GM19452 (cell line): ENCODE measurements around the gene CCDC38.

Experiments
- ATAC-seq: cut with Tn5 transposase; IDR thresholded peaks from one replicate; pipeline ENCODE4 v1.9.1; 2021; ENCODE audit not compliant: unreplicated experiment

Gene CCDC38

GRCh38 chr12:95963096-95963495, 20.7 kb upstream of the CCDC38 start:
- ATAC-seq = no peak

DNA sequence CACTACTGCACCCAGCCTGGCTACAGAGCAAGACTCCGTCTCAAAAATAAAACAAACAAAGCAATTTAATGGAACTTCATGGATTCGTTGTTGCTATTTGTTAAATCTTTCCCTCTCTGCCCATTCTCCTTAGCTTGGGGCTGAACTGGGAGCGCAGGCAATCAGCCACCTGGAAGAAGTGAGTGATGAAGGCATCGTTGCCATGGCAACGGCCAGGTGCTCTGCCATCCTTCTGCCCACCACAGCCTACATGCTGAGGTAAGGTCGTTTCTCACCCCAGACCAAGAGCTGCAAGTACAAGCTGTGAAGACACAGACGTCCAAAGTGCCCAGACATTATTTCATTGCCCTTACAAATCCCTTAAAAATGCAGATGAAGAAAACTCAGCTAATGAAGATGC, 19.8 kb upstream of the CCDC38 start:
- no peak for ATAC-seq

GRCh38 chr12:95960241-95960640, 17.8 kb upstream of the CCDC38 start:
- ATAC-seq = no peak

DNA sequence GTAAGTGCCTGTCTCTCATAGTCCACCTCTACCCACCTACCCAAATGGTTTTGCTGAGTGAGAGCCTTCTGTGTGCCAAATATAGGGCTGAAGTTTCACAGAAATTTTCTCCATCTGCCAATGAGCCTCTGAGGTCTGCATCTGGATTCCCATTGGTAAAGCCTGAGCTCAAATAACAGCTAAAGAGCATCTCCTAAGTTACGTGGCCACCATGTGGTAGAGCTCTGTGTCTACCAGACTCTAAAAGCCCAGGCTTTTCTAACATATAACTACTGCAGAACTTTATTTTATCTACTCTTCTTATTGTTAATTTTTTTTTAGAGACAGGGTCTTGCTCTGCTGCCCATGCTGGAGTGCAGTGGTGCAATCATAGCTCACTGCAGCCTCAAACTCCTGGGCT, 16.7 kb upstream of the CCDC38 start:
- ATAC-seq = no peak

GRCh38 chr12:95956557-95957145, 14.2 kb upstream of the CCDC38 start:
- ATAC-seq = no peak

- no peak for ATAC-seq
These were observed 13.2 kb upstream of the CCDC38 start for GRCh38 chr12:95955549-95956159.

DNA sequence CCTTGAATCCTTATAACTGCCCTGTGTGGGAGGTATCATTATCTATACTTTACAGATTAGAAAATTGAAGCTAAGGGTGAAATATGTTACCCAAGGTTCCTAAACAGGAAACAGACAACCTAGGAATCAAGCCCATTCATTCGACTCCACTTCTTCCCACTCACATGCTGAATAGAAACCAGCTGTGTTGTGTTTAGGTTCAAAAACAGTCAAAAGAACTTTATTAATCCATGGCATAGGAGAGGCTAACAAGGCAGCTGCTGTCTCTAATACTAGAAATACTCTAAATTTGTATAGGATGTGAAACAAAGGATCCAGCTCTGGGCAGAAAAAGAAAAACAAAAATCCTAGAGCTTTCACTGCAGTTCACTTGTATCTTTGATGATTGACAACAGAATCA, 10.6 kb upstream of the CCDC38 start:
- no peak for ATAC-seq

DNA sequence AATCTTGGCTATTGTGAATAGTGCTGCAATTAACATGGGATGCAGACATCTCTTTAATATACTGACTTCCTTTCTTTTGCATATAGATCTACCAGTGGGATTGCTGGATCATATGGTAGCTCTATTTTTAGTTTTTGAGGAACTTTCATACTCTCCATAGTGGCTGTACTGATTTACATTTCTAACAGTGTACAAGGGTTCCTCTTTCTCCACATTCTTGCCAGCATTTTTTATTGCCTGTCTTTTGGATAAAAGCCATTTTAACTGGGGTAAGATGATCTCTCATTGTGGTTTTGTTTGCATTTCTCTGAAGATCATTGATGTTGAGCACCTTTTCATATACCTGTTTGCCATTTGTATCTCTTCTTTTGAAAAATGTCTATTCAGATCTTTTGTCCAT, 9.1 kb upstream of the CCDC38 start:
- no peak for ATAC-seq

- no peak for ATAC-seq
These were observed 7.2 kb upstream of the CCDC38 start for GRCh38 chr12:95949477-95950206.

DNA sequence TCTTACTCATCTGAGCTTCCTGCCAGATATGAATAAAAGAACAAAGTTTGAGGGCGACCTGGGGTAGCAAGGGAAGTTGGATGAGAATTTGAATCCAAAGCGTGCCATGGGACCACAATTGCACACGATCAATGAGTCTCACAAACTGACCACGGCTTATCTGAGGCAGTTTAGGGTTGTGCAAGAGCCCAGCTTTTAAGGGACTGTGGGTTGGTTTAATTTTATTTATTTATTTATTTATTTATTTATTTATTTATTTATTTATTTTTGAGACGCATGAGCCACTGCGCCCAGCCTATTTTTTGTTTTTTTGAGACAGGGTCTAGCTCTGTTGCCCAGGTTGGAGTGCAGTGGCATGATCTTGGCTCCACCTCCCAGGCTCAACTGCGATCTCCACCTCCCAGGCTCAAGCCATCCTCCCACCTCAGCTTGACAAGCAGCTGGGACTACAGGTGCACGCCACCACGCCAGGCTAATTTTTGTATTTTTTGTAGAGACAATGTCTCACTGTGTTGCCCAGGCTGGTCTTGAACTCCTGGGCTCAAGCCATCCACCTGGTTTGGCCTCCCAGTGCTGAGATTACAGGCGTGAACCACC, 1.8 kb upstream of the CCDC38 start:
- ATAC-seq = no peak

GRCh38 chr12:95943330-95943842, 972 bp upstream of the CCDC38 start, which contains the start of gene AMDHD1:
Gene AMDHD1, plus strand, starts transcription at chr12:95943331. Its CDS starts 68 bp downstream, at chr12:95943399.
- ATAC-seq = peak; percentile 62

DNA sequence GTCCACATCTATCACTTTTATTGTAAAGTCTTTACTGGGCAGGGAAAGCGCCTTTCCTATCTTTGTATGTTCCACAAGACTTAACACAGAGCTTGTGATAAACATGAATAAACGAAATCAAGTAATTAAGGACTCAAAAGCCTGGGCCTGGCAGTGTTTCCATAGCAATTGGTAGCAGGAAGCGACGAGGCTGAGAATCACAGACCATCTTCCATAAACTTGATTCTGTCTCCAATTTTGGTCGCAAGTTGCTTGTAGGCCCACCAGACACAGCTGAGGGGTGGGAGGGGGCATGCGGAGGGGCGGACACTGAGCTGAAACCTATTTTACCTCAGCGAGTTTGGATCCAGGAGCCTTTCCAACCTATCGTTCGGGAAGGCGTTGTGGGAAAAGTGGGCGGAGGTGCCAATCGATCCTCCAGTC, 302 bp downstream of the CCDC38 start:
- ATAC-seq = no peak

DNA sequence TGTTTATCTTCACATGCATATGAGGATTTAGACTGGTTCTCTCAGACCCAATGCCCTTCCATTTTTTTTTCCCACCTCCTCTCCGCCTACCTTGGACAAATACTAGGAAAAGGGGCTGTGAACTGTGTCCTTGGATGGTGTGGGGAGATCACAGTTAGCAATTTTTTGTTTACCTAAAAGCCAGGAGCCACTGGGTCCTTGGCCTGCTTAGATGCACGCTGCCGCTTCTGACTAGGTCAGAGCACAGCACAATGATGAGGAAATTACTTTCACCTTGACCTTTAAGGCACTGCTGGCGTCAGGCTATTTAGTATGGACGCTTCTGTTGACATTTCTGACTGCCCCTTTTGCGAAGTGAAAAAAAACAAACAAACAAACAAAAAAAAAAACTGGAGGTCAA, 1.9 kb downstream of the CCDC38 start:
- ATAC-seq = no peak

DNA sequence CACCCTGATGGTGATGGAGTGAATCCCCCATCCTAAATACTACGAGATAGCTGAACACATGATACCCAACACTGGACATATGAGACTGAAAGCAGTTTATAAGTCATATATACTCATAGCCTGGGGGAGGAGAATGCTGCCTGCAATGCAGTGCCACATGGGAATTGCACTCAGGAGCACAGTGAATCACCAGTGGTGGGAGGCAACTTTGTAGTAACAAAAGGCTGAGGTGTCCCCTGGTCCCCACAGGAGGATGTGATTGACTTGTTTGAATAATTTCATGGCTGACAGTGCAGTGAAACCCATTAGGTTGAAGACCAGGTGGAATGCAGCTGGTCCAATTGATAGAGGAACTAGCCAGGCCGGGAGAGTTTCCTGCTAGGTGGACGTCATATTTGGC, 20.2 kb downstream of the CCDC38 start:
- ATAC-seq = no peak

GRCh38 chr12:95919110-95919509, 23.3 kb downstream of the CCDC38 start:
- no peak for ATAC-seq

GRCh38 chr12:95918194-95918993, 24.0 kb downstream of the CCDC38 start:
- ATAC-seq = peak; percentile 92

- no peak for ATAC-seq
These were observed 32.5 kb downstream of the CCDC38 start for GRCh38 chr12:95909871-95910270.

- ATAC-seq = no peak
These were observed 33.8 kb downstream of the CCDC38 start for GRCh38 chr12:95908573-95908972.

GRCh38 chr12:95898081-95898480, 44.3 kb downstream of the CCDC38 start:
- no peak for ATAC-seq

DNA sequence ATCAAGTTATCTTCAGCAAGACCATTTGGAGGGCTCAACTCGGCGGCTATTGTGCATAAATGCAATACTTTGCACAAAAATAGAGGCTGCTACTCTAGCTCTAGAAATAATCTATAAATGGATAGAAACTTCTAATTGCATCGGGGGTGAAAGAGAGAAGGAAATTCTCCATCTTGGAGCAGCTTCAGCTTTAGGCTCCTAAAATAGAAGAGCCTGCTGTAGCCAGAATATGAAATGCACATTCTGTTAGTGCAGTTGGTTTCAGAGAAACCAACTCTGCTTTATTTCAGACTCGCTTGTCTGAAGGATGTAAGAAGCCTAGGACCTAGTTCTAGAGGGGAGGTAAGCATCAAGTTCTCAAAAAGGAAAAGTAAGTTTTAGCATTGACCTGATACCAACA, 45.6 kb downstream of the CCDC38 start:
- no peak for ATAC-seq

GRCh38 chr12:95890958-95891357, 51.5 kb downstream of the CCDC38 start:
- ATAC-seq = no peak
